HTR-8/SVneo (cell line): Measurements from ENCODE around the gene SKP2.
A peak's percentile ranks its signal among the peaks of the same experiment; 100 is the strongest.
"Not testable (repeated sequence)": the region's sequence is repeated elsewhere in the genome, so short reads cannot be mapped to it uniquely, and the experiment has no call there.

Source experiments
- DNase-seq: peaks from one replicate; pipeline ENCODE4 v3.0.0; 2011; ENCODE audit warnings: low spot score, mixed read lengths; ENCODE audit not compliant: insufficient read length
- FAIRE-seq: peaks from 2 replicates; lab custom pipeline; 2011; peaks lifted over from hg19 to GRCh38; lab: Jason Lieb, UNC

SKP2 gene

GRCh38 chr5:36184408-36184807, 32.5 kb downstream of the SKP2 start:
- FAIRE-seq, DNase-seq: not testable (repeated sequence)

GRCh38 chr5:36193746-36194145, 41.8 kb downstream of the SKP2 start:
- no peak for FAIRE-seq
- no peak for DNase-seq

GRCh38 chr5:36198281-36198680, 46.4 kb downstream of the SKP2 start:
- FAIRE-seq: no peak

GRCh38 chr5:36198783-36199182, 46.9 kb downstream of the SKP2 start:
- FAIRE-seq, DNase-seq: not testable (repeated sequence)

More at GRCh38 chr5:36198281-36198680, 46.4 kb downstream of the SKP2 start:
- DNase-seq: no peak

- no peak for FAIRE-seq
Observed at GRCh38 chr5:36199620-36200019, 47.7 kb downstream of the SKP2 start.

GRCh38 chr5:36200513-36200912, 48.6 kb downstream of the SKP2 start:
- peak; percentile 79 for FAIRE-seq
- DNase-seq: no peak

More at GRCh38 chr5:36199620-36200019, 47.7 kb downstream of the SKP2 start:
- no peak for DNase-seq

GRCh38 chr5:36202521-36202961, 50.6 kb downstream of the SKP2 start:
- DNase-seq (no peak), FAIRE-seq (no peak)

- peak; percentile 42 for FAIRE-seq
Observed at GRCh38 chr5:36205329-36205728, 53.4 kb downstream of the SKP2 start.

GRCh38 chr5:36206913-36207312, 55.0 kb downstream of the SKP2 start:
- DNase-seq (no peak), FAIRE-seq (no peak)

More at GRCh38 chr5:36205329-36205728, 53.4 kb downstream of the SKP2 start:
- no peak for DNase-seq

- peak; percentile 77 for FAIRE-seq
- no peak for DNase-seq
Observed at GRCh38 chr5:36208786-36209185, 56.9 kb downstream of the SKP2 start.

- no peak for FAIRE-seq
- no peak for DNase-seq
Observed at GRCh38 chr5:36209664-36210063, 57.8 kb downstream of the SKP2 start.

- DNase-seq: no peak
- FAIRE-seq: peak; percentile 4
Observed at GRCh38 chr5:36214436-36214835, 62.5 kb downstream of the SKP2 start.

- DNase-seq (no peak), FAIRE-seq (peak; percentile 40)
Observed at GRCh38 chr5:36215910-36216309, 64.0 kb downstream of the SKP2 start.

GRCh38 chr5:36217567-36217966, 65.7 kb downstream of the SKP2 start:
- DNase-seq: no peak
- FAIRE-seq: no peak

GRCh38 chr5:36217988-36218387, 66.1 kb downstream of the SKP2 start:
- no peak for DNase-seq
- FAIRE-seq: no peak

GRCh38 chr5:36222620-36223019, 70.7 kb downstream of the SKP2 start:
- no peak for FAIRE-seq

GRCh38 chr5:36227046-36227445, 75.1 kb downstream of the SKP2 start:
- FAIRE-seq: no peak
- DNase-seq: no peak

More at GRCh38 chr5:36222620-36223019, 70.7 kb downstream of the SKP2 start:
- no peak for DNase-seq

- no peak for DNase-seq
- FAIRE-seq: peak; percentile 87
Observed at GRCh38 chr5:36228505-36228904, 76.6 kb downstream of the SKP2 start.

- FAIRE-seq (no peak), DNase-seq (no peak)
Observed at GRCh38 chr5:36230151-36230790, 78.4 kb downstream of the SKP2 start.

GRCh38 chr5:36232533-36232932, 80.6 kb downstream of the SKP2 start:
- DNase-seq: no peak
- no peak for FAIRE-seq
